GM18861 (cell line): ENCODE data around the gene MYF6.
"Not testable (repeated sequence)": the region's sequence is repeated elsewhere in the genome, so short reads cannot be mapped to it uniquely, and the experiment has no call there.

ENCODE experiments used
- ATAC-seq: cut with Tn5 transposase; IDR thresholded peaks from one replicate; pipeline ENCODE4 v1.9.1; 2021; ENCODE audit not compliant: unreplicated experiment

MYF6 gene

GRCh38 chr12:80707126-80707829 is at the start of gene MYF6:
MYF6 (plus strand) TSS chr12:80707634; CDS start chr12:80707720, 86 bp downstream.
- ATAC-seq, result no peak

DNA sequence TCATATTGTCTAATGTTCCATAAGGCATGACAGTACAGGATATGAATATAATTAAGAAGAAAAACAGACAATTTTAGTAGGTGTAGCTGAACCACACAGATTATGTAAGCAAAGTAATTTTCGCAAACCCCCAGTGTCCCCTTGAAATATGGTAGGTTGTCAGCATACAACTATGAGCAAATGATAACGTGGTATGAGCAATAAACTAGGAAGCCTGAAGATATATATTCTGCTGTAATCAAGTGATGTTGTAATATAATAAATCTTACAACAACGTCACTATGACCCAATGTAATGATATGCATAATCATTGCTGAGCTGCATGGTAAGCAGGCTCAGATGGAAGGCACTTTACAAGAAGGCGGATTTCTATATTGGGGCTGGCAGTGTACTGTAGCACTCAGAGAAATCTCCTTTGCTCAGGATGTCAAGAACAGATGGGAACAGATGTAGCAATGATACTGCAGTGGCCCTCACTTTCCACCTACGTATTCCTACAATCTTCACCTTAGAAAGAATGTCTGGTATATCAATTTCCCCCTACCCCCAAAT is 47.8 kb upstream of the MYF6 start:
- no peak for ATAC-seq

DNA sequence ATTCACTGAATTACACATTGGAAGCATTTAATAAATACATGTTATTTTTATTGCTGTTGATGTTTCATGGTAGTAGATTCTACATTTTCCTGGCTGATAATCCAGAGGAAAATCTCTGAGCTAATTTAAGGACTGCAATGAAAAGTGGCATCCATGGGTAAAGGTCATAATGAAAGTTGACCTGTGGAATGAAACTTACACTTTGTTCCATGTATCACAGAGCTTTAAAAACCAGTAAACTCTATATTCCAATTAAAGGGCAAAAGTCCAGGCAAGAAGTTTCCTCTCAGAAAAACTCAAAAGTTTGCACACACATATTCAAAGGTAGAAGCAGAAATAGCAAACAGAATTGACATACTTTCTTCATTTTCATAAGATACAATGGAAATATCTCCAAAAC is 44.8 kb upstream of the MYF6 start:
- ATAC-seq, result no peak

GRCh38 chr12:80670214-80670613 is 37.2 kb upstream of the MYF6 start:
- no peak for ATAC-seq

DNA sequence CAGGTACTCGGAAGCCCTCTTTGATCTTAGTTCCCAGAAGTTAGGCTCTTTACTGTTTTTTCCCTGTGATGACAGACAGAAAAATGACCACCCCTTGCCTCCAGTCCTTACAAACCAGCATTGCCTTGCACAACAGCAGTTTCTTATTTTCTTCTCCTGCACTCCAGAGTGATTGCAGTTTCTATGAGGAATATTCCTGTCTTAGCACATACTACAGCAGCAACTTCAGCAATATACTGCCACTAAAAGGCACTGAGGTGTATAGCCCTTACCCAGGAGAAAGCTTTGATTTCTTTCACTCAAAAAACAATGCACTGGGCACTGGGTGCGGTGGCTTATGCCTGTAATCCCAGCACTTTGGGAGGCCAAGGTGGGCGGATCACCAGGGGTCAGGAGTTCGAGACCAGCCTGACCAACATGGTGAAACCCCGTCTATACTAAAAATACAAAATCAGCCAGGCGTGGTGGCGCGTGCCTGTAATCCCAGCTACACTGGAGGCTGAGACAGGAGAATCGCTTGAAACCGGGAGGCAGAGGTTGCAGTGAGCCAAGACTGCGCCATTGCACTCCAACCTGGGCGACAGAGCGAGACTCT is 31.3 kb upstream of the MYF6 start:
- ATAC-seq, result not testable (repeated sequence)

DNA sequence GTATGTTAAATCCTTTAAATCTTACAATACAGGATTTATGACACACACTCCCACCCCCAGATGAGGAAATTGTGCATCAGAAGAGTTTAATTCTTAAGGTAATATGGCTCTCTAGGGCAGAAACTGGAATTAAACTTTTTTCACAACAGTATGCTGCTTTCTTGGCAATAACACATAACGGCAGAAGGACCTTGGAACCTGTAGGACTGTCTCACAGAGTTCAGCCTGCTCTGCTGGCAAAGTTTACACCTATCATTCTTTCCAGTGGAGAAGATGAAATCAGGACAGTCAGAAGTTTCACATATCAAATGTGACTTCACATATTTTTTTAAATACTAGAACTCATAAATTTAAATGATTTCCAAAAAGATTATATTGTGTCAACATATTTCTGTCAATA is 30.6 kb upstream of the MYF6 start:
- no peak for ATAC-seq

DNA sequence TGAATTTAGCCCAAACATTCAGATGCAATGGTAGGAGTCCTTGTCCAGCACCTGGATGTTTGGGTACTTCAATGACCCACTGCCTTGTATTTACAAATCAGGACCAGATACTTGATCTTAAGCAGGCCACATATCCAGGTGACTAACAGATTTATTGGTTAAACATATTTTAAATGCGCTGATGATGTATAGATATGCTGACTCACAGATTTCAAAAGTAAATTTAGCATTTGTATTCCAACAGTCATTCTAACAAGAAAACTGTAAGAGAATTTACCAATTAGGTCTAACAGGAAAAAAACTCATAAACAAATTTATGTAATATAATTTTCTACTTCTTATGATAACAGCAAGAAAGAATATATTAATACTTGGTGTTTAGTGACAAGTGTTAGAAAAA is 29.4 kb upstream of the MYF6 start:
- no peak for ATAC-seq

GRCh38 chr12:80679346-80680131 is 27.9 kb upstream of the MYF6 start:
- ATAC-seq, result no peak

DNA sequence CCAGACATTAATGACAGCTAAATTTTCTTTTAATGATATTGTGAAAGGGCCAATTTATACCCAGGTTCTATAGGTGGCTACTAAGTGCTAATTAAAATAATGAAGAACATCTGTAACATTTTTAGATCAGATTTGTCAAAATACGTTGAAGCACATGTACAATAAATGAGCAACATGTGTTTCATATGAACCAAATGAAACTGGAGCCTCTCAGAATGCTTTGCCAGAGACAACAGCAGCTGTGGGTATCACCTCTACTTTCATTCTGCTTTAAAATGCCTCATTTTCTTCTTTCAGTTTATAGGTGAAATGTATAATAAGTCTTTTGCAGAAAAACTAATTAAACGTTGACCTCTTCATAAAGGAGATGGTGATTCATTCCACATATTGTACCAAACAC is 26.1 kb upstream of the MYF6 start:
- ATAC-seq, result no peak

DNA sequence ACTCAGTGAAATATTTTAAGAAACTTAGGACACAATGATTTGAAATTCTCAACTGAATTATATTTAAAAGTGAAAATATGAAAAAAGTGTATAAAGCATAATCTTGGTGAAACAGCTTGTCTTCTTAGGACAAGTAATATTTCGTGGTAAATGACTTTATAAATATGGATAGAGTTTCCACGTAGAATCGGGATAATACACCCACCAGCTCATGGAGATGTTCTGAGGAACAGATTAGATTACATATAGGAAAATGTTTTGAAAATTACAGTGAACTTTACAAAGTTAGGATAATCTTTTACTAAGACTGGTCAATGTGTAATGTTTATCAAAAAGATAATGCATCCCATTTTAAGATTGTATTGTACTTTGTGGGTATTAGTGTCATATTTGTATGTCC is 25.6 kb upstream of the MYF6 start:
- ATAC-seq, result no peak

GRCh38 chr12:80684077-80684495 is 23.3 kb upstream of the MYF6 start:
- ATAC-seq, result no peak

GRCh38 chr12:80690090-80690489 is 17.3 kb upstream of the MYF6 start:
- ATAC-seq, result no peak

- ATAC-seq, result no peak
These were observed 16.9 kb upstream of the MYF6 start for GRCh38 chr12:80690513-80690912.

DNA sequence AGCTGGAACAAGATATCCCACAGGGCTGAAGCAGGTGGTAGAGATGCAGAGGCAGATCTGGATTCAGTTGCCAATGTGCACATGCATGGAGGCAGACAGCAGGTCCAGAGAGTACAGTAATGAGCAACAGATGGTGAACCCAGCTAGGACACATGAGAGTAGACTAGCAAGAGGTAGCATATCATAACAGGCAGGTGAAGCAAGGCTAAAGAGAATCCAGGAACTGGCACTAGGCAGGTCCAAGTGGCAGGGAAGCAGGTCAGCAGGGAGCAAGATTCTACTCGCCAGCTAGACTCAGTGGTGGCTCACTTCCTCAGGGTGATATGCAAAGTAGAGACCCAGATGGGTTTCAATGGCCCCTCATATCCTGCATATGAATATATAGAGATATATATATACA is 15.3 kb upstream of the MYF6 start:
- no peak for ATAC-seq

- ATAC-seq, result no peak
These were observed 10.1 kb upstream of the MYF6 start for GRCh38 chr12:80697270-80697887.

DNA sequence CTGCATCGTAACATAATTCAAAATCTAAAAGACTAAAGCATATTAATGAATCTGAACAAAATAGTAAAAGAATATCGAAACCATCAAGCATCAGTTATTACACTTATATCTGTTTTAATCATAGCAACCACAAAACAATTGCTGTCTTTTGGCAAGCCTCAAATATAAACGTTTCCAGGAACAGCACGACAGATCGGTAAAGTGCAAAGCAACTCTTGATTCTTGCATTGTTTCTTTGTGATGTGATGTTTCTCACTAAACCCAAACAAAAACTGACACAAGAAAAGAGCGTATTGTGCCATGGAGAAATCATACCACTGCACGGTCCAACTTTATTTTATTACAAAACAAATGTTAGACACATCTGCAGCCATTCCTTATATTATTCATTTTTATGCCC is 9.2 kb upstream of the MYF6 start:
- no peak for ATAC-seq

- no peak for ATAC-seq
These were observed 8.4 kb upstream of the MYF6 start for GRCh38 chr12:80698847-80699542.

DNA sequence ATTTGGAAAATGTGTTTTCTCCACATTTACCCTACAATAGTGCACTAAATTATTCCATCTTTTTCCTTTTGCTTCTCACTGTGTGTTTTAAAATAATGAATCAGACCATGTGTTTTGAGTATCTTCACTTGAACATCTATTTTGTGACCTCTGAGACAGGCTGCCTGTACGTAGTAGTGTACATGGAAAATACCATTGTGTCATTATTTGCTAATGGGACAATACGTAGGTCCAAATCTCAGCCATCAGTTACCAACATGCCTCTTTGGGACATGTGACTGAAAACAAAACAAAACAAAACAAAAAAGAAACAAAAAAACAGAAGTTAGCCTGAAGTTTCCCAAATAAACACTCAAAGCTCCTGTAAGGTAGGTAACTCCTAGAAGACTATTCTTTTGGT is 7.1 kb upstream of the MYF6 start:
- ATAC-seq, result no peak

- no peak for ATAC-seq
These were observed 6.0 kb upstream of the MYF6 start for GRCh38 chr12:80701388-80701787.

- no peak for ATAC-seq
These were observed 4.3 kb upstream of the MYF6 start for GRCh38 chr12:80702889-80703805.
